Activated T-cell treated with anti-CD3 and anti-CD28 coated beads for 24 hours (primary cell): ENCODE measurements around the gene WNK1.
"Not testable (repeated sequence)": the region's sequence is repeated elsewhere in the genome, so short reads cannot be mapped to it uniquely, and the experiment has no call there.

Experiments
- DNase-seq: peaks from one replicate; pipeline ENCODE4 v3.0.0-alpha.2; 2020; ENCODE audit warnings: low read depth

The WNK1 gene

DNA sequence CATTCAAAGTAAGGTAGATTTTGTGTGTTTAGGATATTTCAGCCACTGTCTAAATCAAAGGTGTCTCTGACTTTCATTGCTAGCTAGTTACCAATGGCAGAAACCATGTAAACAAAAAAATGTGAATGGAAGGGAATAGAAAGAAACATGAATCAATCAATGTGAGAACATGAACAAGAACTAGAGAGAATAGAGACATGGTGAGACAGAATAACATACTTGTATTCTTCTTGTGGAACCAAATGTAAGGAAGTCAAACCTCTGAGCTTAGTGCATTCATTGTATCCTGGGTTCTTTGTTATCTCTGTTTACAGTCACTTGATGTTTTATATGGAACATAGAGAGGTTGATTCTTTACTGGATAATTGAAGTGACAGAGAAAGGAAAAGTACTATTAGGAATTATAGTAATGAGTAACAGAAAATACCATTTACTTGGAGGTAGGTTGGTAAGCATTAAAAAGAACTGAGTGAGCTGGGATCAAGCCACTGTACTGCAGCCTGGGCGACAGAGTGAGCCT, 2.6 kb upstream of the WNK1 start:
- no peak for DNase-seq

DNA sequence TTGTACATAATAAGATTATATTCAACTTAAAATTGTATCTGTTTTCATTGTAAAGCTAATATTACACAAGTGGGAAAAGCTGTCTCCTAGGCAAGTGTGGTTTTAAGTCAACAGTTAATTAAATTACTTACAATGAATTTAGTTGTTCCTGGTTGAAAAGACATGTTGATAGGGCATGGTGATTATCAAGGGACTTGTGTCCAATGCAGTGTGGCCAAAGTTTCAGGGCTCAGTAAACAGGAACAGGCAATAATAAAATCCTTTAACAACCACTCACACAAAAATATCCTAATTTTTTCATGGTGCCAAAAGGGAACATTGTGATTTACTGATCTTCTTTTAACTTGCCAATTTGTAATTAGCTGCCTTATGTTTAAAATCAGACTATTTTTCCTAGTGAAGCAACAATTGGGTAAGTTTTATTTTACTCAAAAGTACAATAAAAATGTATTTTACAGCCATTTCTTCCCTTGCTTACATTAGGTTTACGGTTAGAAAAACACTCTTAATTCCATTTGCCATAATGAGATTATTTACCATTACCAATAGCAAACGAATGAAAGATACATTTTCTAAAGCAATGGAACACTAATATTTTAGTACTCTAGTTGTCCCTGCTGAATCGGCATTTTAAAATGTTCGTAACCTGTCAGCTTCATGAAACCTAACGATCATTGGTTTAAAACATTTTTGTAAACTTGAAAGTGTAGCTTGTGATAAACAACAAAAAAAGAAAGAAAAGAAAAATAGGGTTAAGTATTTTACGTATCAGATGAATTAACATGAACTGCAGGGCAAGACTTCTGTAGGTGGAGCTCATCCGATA, 1.8 kb upstream of the WNK1 start:
- no peak for DNase-seq

DNA sequence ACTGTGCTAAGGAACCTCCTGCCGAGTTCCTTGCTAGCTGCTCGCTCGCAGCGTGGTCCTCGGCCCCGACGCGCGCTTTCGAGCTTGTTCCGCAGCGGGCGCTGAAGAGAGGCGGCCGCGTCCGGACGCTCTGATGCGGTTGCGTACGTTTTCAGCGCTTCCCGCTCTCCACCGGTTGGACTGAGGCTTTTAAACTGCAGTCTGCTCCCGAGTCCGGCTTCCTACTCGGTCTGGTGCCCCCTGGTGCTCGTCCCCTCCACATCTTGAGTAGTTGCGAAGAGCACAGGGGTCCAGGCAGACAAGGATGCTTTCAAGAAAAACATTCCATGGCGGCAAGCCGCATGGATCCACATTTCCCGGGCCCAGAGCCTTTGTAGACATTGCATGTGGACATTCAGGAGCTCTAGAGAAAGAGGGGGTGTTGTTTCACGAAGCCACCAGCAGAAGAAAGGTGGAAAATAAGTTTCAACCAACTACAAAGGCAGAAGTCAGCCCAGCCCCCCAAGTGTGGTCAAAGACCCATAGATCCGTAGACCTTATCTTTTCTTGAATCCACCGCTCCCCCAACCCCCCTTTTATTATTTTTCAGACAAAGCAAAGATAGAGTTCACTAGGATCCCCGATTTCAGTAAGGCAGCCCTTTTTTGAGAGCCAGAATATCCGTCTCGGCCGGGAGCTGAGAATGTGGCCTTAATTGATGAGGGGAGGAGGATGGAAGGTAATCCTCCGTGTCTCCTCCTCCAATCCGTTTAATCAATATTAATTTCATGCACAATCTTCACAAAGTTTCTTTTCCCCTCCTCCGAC, 984 bp upstream of the WNK1 start:
- DNase-seq, result peak; percentile 85

DNA sequence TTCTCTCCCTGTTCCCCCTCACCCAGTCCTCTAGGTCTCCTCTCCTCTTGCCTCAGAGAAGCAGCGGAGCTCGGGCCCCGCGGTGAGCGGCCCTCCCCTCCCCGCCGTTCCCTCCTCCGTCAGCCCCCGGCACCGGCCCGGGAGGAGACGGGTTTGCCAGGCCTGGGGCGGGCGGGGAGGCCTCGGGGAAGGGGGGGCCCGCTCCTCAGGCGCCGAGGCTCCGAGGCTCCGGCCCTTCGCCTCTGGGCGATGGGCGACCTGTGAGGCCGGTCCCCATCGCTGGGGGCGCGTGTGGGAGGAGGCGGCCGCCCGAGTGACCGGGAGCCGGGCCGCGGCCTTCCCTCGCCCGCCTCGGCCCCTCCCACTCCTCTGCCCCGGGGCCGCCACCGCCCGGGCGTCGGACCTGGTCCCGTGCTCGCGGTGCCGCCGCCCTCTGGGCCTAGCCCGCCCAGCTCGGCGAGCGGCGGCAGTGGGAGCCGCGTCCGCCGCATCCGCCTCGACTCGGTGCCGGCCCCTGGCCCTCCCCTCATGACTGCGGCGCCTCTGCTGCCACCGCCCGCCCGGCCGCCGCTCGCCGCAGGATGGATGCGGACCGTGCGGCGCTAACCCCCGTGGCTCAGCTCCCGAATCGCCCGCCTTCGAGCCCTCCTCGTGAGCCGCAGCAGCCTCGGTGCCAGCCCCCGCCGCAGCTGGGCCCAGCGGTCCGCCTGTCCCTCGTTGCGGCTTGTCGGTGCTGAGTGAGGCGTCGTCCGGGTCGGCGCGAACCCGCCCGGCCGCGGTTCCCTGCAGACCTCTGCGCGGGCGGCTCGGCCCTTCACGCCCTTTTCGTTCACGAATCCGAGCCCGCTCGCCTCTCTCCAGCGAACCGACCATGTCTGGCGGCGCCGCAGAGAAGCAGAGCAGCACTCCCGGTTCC, 574 bp downstream of the WNK1 start:
- DNase-seq, result peak; percentile 14

DNA sequence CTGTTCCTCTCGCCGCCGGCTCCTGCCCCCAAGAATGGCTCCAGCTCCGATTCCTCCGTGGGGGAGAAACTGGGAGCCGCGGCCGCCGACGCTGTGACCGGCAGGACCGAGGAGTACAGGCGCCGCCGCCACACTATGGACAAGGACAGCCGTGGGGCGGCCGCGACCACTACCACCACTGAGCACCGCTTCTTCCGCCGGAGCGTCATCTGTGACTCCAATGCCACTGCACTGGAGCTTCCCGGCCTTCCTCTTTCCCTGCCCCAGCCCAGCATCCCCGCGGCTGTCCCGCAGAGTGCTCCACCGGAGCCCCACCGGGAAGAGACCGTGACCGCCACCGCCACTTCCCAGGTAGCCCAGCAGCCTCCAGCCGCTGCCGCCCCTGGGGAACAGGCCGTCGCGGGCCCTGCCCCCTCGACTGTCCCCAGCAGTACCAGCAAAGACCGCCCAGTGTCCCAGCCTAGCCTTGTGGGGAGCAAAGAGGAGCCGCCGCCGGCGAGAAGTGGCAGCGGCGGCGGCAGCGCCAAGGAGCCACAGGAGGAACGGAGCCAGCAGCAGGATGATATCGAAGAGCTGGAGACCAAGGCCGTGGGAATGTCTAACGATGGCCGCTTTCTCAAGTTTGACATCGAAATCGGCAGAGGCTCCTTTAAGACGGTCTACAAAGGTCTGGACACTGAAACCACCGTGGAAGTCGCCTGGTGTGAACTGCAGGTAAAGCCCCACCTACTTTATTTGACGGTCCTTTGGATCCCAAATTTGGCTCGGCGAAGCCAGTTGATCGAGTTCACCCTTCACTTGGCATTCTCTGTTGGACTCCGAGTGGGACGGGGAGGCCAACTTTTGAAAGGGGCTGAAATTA, 1.5 kb downstream of the WNK1 start:
- DNase-seq, result peak; percentile 28

DNA sequence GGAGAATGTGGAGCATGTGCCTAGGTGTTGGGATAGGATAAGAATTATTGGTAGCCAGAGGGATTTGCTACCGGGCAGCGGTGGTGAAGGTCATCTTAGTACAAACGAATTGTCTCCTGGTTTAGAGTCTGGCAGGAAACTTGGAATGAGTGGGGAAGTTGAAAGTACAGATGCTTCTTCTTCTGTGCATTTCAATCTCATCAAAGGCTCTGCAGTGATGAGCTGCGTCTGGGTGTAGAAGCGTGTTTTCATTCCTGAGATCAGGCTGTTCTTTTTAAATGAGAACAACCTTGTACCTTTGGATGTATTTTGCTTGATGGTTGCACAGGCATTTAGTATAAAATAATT, 2.1 kb downstream of the WNK1 start:
- DNase-seq, result no peak

DNA sequence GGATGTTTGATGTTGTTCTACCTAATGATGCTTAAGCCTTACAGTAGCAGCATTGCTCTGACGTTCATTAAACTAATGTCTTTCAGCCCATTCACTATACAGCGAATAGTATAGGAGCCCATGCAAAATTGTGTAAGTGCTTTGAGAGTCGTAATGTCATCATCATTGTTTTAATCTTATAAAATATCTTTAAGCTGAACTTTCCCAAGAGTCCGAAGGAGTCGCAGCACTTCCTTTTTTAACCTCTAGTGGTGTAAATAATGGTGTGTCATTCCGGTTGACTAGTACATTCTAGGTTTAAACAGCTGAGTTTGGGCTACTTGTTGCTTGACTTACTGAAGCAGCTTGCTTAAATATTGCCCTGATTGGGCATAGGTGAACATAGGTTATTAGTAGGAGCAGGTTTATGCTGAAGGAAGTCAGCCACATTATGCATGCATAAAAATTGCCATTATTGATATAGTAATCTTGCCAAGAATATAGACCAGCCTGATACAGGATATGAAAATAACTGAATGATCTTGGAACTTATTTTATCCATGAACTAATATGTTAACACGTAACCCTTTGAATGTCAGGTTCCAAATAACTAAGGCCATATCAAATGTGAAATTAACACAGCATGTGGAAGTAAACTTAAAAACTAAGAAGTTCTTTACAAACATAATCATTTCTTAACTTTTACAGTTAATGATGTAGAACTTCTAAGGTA, 2.6 kb downstream of the WNK1 start:
- peak; percentile 20 for DNase-seq

DNA sequence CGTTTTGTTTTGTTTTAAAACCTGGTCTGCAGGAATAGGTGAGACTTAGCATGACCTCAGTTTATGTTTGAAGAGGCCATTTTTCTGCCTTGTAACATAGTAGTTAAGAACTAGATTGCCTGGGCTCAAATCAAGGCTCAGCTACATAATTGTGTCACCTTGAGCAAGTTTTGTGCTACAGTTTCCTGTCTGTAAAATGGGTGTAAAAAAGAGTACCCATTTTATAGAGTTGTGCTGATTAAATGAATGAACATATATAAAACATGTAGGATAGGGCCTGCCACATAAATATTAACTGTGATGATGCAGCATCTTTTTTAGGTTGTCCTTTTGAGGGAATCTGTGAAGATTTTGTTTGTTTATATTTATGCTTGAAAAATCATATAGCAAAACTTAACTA, 7.2 kb downstream of the WNK1 start:
- no peak for DNase-seq

DNA sequence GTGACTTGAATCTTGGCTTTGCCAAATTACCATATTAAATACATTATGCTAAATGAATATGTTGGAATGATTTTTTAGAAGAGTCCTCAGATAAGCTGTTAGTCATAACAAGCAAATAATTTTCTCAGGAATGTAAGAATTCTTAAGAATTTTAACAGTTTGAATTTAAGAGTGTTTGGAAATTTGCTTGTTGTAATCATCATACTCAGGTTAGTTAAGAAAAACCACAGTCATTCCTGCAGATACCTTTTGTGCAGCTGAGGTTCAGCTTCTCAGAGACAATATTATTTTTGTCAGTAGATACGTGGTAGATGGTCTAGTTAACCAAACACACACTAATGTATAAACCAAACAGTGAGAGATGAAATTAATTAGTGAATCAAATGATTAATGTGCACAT, 8.9 kb downstream of the WNK1 start:
- no peak for DNase-seq

DNA sequence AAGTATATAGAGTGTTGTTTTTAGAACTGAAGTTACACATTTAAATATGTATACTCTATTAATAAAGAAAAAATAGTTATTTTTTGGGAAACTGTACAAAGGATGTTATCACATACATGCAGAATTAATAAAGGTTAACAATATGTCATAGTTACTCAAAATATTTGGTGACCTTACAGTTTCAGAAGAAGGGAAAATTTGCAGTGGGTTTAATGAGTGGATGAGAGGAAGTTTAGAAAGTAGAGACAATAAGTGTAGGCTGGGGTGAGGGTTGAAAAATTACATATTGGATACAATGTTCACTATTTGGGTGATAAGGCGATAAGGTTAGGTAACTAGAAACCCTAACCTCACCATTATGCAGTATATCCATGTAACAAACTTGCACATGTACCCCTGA, 13.5 kb downstream of the WNK1 start:
- no peak for DNase-seq

DNA sequence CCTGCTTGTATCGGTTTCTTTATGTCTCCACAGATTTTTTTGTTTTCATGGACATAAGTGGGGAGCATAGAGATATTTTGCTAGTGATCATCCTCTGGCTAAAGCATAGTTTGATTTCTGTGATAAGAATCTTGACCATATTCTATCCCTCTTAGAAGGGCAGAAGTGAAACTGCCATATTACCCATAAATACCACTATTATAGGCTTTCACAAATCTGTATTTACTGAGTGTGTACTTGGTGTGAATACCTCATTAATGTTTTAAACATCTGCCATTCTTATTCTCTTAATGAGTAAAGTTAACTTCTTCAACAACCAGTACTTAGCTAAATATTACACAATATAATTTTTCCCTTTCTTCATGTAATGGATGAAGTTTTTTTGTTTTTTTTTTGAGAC, 16.1 kb downstream of the WNK1 start:
- DNase-seq, result no peak

DNA sequence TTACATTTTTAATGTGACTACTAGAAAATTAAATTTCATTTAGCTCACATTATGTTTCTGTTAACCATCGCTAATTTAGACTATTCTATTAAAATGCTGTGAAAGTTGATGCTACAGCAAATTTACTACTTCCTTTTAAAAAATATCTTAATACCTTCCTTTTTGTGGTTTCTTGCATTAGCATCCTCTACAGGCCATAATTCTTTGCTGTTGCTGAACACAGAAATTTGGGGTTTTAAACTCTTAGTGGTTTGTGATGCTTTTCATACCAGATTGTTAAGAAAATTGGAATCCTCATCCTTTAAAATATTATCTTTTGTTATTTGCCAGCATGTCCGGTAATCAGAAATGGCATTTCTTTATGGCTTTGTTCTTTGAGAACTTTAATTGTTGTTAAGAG, 18.1 kb downstream of the WNK1 start:
- no peak for DNase-seq

DNA sequence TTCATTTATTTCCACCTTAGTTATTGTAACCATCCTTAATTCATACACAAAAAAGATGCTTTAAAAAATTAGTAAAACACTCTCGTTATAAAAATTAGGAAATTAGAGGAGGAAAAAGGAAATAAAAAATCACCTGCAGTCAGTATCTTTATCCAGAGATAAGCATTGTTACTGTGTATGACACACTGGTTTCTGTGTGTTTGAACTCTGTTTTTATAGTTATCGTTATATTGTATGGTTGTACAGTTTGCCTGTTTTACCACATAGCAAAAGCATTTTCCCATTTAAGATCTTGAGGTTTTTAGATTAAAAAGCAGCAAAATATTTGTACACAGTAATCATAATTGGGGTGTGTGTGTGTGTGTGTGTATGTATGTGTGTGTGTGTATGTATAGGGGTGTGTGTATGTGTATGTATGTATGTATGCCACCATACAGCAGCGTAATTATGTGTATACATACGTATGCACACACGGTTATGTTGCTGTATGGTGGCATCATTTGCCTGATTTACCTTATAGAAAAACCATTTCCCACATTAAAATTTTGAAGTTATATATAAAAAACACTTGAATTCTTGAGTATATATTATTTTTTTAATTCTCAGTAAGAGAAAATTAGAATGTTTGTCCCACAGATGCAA, 19.8 kb downstream of the WNK1 start:
- DNase-seq, result no peak

DNA sequence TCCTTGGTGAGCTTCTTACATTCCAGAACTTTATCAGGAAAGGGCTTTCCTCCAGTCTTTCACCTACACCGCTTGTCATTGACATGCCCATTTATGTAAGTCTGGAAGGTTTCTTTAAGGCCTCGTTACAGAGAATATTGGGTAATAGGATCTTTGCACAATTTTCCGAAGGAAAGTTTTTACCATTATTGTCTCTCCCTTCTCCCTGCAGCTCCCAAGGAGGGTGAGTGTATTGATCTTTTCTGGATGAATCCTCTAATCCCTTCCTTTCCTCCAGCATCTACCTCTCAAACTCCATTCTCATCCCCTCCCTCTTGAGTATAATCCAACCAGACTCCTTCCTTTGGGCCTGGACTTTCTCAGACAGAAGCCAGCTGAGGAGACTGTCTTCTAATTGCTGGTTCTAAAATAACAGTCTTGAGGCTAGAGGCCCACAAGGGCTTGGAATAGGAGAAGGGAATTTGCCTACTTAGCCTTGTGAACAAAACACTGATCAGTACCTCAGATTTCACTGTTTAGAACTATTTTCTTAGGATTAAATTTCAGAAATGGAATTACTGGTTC, 21.8 kb downstream of the WNK1 start:
- DNase-seq, result no peak

DNA sequence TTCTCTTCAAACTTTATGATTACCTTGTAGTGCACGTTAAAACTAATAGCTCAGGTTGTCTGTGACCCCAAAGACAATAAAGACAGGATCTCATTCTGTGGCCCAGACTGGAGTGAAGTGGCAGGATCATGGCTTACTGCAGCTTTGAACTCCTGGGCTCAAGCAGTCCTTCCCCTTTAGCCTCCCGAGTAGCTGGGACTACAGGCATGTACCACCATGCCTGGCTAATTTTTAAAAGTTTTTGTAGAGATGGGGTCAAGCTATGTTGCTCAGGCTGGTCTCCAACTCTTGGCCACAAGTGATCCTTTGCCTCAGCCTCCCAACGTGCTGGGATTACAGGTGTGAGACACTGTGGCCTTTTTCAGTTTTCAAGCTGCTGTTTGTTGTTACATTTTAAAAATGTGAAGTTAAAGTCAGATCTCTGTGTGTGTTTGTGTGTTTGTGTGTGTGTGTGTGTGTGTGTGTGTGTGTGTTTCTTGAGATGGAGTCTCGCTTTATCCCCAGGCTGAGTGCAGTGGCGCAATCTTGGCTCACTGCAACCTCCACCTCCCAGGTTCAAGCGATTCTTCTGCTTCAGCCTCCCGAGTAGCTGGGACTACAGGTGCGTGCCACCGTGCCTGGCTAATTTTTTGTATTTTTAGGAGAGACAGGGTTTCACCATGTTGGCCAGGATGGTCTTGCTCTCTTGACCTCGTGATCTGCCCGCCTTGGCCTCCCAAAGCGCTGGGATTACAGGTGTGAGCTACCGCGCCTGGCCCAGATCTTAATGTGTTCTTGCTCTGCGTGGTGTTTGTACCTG, 23.8 kb downstream of the WNK1 start:
- not testable (repeated sequence) for DNase-seq

DNA sequence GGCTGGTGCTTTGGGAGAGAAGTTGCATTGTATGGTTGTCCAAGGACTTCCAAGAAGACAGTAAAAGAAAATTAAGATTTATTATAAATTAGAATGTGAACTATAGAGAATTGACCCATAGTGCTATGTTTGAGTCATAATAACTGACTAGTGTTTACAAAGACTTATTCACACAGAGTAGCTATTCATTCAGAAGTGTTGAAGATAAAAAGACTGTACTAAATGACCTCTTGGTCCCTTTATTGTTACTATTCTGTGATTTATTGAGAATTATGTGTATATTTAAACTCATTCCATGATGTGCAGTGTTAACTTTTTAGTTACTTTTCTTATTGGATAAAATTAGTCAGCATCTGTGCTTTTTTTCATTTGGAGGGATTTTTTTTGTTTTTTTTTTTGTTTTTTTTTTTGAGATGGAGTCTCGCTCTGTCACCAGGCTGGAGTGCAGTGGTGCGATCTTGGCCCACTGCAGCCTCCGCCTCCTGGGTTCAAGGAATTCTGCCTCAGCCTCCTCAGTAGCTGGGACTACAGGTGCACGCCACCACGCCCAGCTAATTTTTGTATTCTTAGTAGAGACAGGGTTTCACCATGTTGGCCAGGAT, 24.5 kb downstream of the WNK1 start:
- DNase-seq, result not testable (repeated sequence)

DNA sequence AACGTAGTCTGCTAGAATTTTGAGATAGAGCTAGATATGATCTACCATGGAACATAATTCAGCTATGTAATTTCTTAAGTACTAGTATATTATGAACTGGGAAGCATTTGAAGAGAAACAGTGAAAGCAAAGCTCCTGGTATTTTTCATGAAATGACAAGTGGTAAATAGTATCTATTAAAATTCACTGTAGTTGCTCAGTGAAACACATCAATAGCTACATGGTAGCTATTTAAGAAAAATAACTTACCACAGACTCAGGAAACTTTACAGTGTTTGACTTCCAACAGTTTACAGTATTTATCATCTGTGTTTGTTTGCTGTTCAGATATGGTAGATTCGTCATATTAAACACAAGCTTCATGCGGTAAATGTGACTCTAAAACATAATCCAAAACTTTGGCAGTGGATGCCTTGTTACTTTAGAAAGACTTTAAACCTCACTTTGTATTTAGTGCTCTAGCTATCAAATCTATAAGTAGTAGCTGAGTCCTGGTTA, 25.2 kb downstream of the WNK1 start:
- DNase-seq, result no peak

DNA sequence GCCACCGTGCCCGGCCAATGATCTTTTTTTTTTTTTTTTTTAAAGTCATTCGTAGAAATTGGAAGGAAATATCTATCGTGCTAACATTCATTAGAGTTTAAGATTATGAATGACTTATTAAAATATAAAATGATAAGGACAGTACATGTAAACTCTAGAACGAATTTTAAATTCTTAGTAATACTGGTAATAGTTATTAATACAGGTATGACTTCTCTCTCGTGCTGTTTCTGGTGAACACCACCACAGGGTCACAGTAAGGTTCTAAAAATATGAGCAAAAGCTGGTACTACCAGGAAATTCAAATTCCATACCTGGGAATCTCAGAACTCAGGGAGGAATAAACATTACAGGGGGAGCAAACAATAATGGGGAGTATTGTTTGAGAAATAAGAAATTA, 26.2 kb downstream of the WNK1 start:
- DNase-seq, result no peak
